Bronchial smooth muscle cell (primary cell): ENCODE measurements around the gene KICS2. TPM values are rescaled to one million over a fixed set of nuclear protein-coding genes. Genes with fewer than 3 reads are reported as not detected.

Experiments used
- total RNA-seq: library from RNA; depleted of rRNA; stranded (reverse); fragments of >200 nt; gene quantifications from 2 replicates; pipeline ENCODE4 v1.2.1, GENCODE V29; 2014

Gene KICS2
- total RNA-seq: 4.4 and 5.1 TPM in 2 replicates

DNA sequence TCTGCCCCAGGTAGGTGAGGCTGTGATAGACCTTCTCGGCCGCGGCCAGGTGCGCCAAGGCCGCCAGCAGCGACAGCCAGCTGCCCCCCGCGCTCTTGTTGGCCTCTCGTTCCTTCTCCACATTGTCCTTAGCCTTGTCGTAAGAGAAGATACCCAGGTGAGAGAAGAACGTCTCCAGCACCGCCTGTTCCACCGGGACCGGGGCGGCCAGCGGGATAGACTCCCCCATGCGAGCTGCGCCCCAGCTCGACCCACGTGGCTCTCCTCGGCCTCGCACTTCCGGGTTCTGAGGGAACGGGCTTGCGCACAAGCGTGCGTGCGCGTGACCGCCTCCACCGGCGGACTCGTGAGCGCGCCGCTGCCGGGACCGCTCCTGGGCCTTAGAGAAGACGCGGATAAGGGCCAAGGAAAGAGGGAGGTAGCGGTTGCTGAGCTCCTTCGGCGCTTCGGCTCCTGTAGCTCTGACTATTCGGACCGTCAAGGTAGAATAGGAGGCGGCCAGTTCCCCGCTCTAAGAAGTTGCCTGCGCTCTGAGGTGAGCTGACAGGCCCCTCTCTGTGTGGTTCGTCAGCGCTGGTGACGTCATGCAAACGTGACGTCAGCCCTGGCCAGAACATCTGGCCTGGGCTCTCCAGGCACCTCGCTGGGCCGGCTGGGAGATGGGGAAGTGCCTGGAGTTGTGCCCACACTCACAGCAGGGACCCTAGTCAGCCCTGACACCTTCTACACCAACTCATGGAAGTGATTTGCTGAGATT, at the start of gene KICS2:
Gene KICS2, minus strand, starts transcription at position 288 of the 757 bp plus-strand sequence. Its CDS starts 59 bp downstream, at position 229.

Other genes with a start within 250 kb of the KICS2 start
- 1.3 and 3.4 TPM in 2 replicates for gene C12orf56, start 168.5 kb upstream of the KICS2 start, total RNA-seq
- 58.8 and 71.5 TPM in 2 replicates for gene XPOT, start 182.1 kb upstream of the KICS2 start, total RNA-seq
- gene TBK1, start 229.8 kb upstream of the KICS2 start, total RNA-seq: 20.0 and 33.6 TPM in 2 replicates